Measurements from ENCODE around the gene STAT5A. TPM values are rescaled to one million over a fixed set of nuclear protein-coding genes. Genes with fewer than 3 reads are reported as not detected.
"Not testable (repeated sequence)": the region's sequence is repeated elsewhere in the genome, so short reads cannot be mapped to it uniquely, and the experiment has no call there.

STAT5A gene
- polyA plus RNA-seq, 4 donors: 5.7 to 6.8 (median 6.4) TPM

DNA sequence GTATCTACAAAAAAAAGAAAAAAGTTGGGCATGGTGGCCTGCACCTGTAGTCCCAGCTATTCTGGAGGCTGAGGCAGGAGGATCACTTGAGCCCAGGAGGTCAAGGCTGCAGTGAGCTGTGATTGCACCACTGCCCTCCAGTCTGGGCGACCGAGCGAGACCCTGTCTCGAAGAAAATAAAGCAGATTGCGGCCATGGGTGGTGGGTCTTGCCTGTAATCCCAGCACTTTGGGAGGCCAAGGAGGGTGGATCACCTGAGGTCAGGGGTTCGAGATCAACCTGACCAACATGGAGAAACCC is 16.7 kb downstream of the STAT5A start:
- DNase-seq (ENCODE audit: low read depth in 4 of 4, low spot score in 3 of 4): not testable (repeated sequence)

DNA sequence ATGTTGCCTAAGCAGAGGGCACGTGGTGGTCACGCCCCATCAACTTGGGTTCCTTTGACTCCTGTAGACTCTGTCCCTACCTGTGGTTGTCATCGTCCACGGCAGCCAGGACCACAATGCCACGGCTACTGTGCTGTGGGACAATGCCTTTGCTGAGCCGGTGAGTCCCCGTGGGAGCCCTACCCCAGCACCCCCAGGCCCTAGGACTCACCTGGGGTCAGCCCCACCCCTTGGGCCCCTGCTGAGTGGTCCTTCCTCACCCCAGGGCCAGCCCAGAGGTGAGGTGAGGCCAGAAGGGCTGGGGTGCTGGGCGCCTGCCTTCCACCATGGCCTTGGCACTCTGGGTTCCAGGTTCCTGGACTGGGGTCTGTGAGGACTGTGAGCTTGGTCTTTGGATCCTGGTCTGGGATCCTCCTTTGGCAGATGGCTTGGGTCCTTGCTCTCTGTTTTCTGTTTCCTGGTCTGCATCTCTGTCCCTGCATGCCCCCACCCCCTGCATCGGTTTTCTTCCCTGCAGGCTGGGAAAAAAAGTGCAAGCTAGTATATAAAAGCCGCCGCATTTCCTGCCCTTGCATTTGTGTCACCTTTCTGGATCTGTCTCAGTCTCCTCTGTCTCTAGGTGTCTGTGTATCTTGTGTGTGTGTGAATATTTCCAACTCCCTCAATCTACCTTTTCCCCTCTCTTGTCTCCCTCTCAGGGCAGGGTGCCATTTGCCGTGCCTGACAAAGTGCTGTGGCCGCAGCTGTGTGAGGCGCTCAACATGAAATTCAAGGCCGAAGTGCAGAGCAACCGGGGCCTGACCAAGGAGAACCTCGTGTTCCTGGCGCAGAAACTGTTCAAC is 17.5 kb downstream of the STAT5A start:
- no peak for DNase-seq (ENCODE audit: low read depth in 4 of 4, low spot score in 3 of 4)

DNA sequence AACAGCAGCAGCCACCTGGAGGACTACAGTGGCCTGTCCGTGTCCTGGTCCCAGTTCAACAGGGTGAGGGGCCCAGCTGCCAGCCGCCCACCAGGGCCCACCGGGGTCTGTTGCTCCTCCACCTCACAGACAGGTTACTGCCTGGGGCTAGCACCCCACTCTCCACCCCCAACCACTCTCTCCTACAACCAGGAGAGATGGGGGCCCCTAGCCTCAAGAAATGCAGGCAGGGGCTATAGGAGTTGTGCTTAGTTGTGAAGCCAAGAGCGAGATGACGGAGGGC is 18.0 kb downstream of the STAT5A start:
- DNase-seq (ENCODE audit: low read depth in 4 of 4, low spot score in 3 of 4): no peak

DNA sequence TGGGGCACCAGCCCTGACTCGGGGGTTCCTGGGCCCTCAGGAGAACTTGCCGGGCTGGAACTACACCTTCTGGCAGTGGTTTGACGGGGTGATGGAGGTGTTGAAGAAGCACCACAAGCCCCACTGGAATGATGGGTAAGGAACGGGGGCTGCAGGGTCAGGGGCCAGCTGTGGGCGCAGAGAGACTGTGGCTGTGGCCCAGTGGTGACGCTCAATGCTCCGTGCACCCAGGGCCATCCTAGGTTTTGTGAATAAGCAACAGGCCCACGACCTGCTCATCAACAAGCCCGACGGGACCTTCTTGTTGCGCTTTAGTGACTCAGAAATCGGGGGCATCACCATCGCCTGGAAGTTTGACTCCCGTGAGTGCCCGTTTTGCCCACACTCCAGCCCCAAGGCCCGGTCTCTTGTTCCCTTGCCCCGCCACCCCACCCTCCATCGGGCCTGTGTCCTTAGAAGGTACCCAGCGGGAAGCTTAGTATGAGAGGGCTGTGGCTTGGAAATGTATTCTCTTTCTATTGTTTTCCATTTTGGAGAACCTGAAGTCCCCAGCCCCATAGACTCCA is 19.1 kb downstream of the STAT5A start:
- no peak for DNase-seq (ENCODE audit: low read depth in 4 of 4, low spot score in 3 of 4)

DNA sequence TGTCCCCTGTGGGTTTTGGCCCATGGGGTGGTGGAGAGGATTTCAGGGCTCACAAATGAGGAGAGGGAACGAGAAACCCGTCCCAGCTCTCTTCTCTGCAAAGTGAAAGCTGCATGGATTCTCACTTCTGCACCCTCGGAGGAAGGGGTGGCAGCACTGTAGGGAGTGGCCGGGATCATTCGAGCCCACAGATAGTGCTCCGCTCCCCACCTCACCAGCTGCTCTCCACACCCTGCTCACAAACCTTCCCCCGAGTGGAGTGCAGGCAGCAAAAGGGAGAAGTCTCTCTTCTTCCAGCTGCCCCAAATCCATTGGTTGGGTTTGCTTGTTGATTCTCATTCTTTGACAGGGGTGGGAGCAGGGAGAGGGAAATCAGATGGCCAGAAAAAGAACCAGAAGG is 20.1 kb downstream of the STAT5A start:
- DNase-seq (ENCODE audit: low read depth in 4 of 4, low spot score in 3 of 4): no peak

DNA sequence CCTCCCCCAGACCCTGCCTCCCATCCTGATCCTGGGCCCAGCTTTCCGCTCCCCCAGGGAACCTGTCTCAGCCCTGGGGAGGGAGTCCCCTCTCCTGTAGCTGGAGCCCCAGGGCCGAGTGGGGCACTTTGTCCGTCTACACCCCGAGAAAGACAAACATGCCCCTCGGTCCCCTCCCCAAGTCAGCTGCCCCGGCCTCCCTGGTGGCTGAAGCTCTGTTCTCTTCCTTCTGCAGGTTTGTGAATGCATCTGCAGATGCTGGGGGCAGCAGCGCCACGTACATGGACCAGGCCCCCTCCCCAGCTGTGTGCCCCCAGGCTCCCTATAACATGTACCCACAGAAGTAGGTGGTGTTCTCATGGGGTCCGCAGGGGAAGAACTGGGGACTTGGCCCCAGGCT is 20.8 kb downstream of the STAT5A start:
- no peak for DNase-seq (ENCODE audit: low read depth in 4 of 4, low spot score in 3 of 4)

DNA sequence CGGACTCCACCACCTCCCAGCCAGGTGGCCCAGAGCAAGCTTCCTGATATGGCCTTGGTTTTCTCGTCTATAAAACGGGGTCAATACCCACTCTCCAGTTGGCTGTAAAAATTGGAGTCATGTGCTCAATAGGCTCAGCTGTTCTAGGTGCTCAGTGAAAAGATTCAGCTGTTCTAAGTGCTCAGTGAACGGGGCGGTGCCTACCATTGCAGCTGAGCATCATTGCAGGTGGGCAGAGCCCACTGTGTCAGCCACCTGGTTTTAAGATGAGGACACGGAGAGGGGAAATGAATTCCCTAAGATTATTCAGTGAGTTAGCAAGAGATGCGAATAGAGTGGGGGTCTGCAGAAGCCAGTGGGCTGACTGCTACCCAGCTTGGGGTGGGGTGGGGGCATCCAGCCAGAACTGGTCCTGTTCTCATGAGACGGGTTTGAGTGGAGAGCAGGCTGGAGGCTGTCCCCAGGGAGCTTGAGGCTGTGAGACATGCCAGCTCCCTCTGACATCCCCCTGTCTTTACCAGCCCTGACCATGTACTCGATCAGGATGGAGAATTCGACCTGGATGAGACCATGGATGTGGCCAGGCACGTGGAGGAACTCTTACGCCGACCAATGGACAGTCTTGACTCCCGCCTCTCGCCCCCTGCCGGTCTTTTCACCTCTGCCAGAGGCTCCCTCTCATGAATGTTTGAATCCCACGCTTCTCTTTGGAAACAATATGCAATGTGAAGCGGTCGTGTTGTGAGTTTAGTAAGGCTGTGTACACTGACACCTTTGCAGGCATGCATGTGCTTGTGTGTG is 21.9 kb downstream of the STAT5A start:
- DNase-seq (ENCODE audit: low read depth in 4 of 4, low spot score in 3 of 4): no peak

DNA sequence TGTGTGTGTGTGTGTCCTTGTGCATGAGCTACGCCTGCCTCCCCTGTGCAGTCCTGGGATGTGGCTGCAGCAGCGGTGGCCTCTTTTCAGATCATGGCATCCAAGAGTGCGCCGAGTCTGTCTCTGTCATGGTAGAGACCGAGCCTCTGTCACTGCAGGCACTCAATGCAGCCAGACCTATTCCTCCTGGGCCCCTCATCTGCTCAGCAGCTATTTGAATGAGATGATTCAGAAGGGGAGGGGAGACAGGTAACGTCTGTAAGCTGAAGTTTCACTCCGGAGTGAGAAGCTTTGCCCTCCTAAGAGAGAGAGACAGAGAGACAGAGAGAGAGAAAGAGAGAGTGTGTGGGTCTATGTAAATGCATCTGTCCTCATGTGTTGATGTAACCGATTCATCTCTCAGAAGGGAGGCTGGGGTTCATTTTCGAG is 22.5 kb downstream of the STAT5A start:
- no peak for DNase-seq (ENCODE audit: low read depth in 4 of 4, low spot score in 3 of 4)

DNA sequence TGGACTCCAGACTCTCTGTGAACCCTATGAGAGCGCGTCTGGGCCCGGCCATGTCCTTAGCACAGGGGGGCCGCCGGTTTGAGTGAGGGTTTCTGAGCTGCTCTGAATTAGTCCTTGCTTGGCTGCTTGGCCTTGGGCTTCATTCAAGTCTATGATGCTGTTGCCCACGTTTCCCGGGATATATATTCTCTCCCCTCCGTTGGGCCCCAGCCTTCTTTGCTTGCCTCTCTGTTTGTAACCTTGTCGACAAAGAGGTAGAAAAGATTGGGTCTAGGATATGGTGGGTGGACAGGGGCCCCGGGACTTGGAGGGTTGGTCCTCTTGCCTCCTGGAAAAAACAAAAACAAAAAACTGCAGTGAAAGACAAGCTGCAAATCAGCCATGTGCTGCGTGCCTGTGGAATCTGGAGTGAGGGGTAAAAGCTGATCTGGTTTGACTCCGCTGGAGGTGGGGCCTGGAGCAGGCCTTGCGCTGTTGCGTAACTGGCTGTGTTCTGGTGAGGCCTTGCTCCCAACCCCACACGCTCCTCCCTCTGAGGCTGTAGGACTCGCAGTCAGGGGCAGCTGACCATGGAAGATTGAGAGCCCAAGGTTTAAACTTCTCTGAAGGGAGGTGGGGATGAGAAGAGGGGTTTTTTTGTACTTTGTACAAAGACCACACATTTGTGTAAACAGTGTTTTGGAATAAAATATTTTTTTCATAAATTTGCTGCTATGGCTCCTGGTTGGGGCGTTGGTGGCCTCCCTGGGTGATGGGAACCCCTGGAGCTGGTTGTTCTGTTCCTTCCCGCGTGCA is 23.1 kb downstream of the STAT5A start:
- DNase-seq (ENCODE audit: low read depth in 4 of 4, low spot score in 3 of 4): peak; percentile 63 to 82 (median 76)

DNA sequence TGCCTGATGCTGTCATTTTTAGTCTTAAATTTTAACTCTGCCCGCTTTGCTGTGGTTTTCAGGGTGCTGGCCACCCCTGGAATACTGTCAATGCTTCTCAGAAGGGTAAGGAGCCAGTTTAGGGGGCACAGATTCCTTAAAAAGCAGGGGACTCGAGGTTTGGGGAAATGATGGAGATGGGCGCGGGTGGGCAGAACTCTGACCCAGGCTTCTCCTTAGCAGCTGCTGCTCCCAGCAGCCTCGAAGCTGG is 23.7 kb downstream of the STAT5A start:
- no peak for DNase-seq (ENCODE audit: low read depth in 4 of 4, low spot score in 3 of 4)

DNA sequence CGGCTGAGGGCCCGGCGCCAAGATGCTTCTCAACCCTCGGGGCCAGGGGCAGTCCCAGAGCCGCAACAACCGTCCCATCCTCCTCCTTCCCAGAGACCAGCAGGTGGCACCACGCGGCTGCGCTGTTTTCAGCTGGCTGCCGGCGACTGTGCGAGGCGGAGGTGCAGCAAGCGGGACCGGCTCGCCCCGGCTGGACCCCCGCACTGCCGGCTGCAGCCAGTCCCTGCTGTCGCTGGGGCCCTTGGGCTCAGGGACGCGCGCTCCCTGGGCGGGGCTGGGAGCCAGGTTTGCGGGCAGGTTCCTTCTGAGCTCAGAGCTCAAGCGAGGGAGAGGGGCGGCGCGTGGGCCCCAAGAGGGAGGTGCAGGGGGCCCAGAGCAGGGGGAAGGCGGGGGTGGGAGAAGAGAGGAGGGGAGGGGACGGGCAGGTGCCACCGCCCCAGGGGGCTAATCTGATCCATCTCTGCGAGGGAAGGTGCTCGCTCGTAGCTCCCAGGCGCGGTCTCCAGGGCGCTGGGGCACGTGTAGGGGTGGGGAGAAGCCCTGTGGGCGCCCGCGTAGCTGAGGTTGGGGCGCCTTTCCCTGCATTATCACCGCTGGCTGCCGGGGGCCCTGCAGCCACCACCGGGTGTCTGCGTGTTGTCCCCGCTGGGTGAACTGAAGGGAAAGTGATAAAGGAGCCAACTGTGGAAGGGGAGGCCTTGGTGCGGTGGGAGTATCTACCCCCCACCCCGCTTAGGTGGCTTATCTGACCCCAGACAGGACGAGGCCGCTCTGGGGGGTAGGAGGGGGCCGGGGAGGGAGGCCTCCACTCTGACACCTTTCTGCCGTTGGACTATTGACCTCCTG is 24.2 kb downstream of the STAT5A start:
- DNase-seq (ENCODE audit: low read depth in 4 of 4, low spot score in 3 of 4): peak; percentile 68 to 76 (median 74)

DNA sequence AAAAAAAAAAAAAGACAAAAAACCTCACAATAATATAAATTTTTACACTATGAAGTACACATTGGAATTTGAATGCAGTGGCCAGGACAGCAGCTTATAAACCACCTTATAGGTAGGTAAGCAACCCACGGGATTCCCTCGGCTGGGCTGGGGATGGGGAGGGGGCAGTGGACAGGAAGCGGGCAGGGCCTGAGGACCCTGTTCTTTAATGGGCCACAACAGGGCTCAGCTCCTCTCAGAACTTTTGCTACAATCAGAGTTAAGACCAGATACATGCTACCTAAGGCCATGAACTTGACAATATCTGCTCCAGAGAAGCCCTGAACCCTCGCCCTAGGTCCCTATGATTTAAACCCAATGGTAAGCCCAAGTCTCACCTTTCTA is 25.1 kb downstream of the STAT5A start:
- no peak for DNase-seq (ENCODE audit: low read depth in 4 of 4, low spot score in 3 of 4)

DNA sequence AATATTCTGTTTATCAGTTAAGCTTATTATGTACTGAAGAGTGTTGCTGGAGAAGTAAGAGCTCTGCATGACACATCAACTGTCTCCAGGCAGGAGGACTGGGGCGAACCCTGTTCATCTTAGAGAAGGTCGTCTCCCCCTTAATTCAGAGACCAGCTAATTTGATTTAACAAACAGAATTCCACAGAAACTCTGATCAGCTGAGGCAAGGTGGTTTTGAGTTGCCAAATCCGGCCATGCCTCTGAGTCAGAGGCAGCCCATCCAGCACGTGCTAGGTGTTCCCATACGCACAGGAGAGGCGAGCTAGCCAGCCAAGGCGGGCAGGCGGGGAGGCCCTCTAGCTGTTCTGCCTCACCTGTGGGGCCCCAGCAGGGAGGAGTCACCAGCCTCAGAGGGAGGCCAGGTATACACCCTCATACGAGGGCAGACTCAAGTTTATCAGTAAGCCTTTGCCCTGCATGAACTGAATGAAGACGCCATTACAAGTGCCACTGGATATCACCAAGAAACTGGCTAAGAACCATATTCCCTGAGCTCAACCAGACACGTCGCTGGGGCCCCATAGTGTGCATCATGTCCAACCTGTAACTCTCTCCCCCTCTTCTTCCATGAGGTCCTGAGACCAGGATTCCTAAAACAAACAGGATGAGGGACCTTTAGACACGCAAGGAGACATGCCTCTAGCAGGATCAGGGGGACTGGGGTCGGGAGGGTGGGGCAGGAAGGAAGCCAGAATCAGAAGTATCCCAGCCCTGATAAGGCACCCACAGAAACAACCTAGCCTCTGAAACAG is 25.7 kb downstream of the STAT5A start:
- no peak for DNase-seq (ENCODE audit: low read depth in 4 of 4, low spot score in 3 of 4)

DNA sequence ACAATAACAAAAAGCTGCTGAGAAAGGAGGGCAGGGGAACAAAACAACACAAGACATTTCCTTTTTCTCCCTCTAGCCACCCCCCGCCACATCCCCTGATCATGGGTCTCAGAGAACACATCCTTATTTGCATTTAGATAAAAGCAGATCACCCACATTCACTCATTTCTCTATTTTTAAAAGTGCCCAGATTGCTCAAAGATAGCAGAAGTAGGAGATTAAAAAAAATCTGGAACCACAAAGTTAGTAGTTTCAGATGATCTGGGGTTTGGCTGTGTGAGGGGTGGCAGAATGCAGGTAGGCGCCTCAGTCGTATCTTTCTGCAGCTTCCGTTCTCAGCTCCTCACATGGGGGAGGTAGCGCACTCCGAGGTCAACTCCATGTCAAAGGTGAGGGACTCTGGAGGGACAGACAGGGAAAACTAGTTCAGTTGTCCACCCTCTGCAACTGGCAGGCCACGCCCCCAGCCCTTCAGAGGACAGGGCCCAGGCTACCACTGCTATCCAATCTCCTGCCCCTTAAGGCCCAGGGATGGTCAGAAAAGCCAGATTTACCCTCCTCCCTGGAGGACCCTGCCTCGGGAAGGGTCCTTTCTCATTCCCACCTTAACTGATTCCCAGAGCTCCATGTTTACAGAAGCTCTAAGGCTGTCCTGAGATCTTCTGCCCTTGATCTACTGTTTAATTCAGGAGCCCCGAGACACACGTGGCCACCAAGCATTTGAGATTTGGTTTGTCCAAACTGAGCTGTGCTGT is 27.3 kb downstream of the STAT5A start:
- DNase-seq (ENCODE audit: low read depth in 4 of 4, low spot score in 3 of 4): no peak

DNA sequence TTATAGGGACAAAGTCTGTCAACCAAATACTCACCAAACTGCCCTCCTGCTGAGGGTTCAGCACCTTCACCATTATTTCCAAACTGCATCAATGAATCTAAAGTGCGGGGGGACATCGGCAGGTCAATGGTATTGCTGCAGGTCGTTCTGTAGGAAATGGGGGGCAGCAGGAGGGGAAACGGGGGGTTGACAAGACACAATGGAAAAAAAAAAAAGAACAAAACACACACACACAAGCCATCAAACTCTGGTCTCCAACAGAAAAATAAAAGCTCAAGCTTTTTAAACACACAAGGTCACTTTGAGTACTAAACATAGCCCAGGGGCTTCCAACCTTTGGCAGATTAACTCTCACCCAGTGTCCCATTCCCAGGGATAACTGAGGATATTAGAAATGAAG is 28.5 kb downstream of the STAT5A start:
- no peak for DNase-seq (ENCODE audit: low read depth in 4 of 4, low spot score in 3 of 4)

DNA sequence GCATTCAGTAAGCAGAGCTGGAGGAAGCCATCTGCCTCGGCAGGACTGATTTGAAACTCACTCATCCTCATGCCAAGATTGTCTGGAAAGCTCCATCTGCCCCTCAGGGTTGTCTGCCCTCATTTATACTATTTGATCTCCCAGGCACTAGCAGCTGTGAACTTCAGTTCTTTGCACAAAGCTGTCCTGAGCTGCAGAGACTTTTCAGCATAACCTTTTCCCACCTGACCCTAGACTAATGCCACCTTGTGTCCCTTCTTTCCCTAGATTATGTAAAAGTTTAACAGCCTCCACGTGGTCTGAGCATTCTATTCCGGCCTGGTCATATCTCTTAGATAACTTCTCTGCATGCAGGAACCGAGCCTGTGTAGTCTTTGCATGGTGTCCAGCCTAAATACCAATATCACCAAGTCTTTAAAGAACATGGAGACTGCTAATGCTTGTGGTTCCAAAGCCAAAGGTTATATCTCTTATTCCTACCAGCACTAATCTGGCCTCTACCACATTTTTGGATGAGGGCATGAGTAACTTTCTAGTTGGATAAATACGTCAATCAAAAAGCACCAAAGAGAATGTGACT is 29.1 kb downstream of the STAT5A start:
- DNase-seq (ENCODE audit: low read depth in 4 of 4, low spot score in 3 of 4): no peak

DNA sequence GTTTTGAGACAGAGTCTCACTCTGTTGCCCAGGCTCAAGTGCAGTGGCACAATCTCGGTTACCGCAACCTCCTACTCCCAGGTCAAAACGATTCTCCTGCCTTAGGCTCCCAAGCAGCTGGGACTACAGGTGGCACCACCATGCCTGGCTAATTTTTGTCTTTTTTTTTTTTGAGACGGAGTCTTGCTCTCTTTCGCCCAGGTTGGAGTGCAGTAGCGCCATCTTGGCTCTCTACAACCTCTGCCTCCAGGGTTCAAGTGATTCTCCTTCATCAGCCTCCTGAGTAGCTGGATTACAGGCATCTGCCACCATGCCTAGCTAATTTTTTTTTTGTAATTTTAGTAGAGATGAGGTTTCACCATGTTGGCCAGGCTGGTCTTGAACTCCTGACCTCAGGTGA is 29.7 kb downstream of the STAT5A start:
- not testable (repeated sequence) for DNase-seq (ENCODE audit: low read depth in 4 of 4, low spot score in 3 of 4)

DNA sequence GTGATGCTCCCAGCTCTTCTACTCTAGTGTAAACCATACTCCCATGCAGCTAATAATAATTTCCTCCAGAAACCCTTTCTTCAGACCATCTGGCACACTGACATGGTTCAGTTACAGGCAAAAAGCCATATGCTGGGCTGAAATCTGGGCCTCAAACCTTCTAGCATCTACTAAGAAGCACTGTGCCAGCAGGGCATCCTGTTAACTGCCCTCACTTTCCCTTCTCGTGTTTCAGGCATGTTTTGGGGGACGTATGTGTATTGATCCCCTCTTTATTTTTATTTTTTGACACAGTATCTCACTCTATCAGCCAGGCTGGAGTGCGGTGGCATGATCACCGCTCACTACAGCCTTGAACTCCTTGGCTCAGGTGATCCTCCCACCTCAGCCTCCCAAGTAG is 33.3 kb downstream of the STAT5A start:
- no peak for DNase-seq (ENCODE audit: low read depth in 4 of 4, low spot score in 3 of 4)
